HG02884 (cell line): Measurements from ENCODE around the gene ATP13A3.
"Not testable (repeated sequence)": the region's sequence is repeated elsewhere in the genome, so short reads cannot be mapped to it uniquely, and the experiment has no call there.

Experiments
- ATAC-seq: cut with Tn5 transposase; IDR thresholded peaks from one replicate; pipeline ENCODE4 v1.9.1; 2021; ENCODE audit warnings: mild to moderate bottlenecking, moderate library complexity; ENCODE audit not compliant: unreplicated experiment

The ATP13A3 gene

DNA sequence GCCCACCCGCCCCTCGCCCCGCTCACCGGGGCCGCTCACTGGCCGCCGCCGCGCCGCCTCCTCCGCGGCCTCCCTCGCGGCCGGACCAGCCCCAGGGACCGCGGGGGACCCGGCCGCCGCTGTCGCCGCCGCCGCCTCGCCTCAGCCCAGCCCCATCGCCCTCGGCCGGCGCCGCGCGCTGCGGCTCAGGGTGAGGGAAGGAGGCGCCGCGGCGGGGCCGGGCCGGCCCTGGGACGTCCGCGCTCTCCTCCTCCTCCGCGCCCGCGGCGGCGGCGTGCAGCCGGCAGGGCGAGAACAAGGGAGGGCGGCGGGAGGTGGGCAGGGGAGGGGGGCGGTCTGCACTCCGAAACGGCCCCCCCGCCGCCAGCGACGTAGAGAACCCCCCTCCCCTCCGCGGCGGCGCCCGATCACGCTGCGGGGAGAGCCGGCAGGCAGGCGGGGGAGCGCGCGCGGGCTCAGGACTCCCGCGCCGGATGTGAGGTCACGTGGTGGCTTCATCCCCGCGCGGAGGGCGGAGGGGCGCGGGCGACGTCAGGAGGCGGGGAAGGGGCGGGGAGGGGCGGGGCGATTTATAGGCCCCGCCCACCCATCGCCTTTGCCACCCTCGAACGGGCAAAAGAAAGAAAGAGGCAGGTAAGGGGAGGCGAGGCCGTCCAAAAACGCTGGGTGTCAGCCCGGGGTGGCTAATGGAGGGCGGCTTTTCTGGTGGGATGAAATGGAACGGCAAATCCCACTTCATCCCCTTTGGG is at the start of gene ATP13A3:
ATP13A3 (minus strand) TSS at position 463 of the 749 bp plus-strand sequence. CDS start 24,812 bp downstream, outside the sequence.
- peak; percentile 59 for ATAC-seq

DNA sequence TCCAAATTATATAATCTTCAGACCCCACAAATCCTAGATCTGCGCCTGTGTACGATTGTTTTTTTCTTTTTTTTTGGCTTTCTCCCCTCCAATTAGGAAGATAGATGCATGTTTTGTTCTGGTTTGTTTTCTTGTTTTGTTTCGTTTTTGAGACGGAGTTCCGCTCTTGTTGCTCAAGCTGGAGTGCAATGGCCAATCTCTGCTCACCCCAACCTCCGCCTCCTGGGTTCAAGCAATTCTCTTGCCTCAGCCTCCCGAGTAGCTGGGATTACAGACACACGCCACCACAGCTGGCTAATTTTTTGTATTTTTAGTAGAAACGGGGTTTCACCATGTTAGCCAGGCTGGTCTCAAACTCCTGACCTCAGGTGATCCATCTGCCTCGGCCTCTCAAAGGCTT is 48.4 kb upstream of the ATP13A3 start:
- ATAC-seq: not testable (repeated sequence)

DNA sequence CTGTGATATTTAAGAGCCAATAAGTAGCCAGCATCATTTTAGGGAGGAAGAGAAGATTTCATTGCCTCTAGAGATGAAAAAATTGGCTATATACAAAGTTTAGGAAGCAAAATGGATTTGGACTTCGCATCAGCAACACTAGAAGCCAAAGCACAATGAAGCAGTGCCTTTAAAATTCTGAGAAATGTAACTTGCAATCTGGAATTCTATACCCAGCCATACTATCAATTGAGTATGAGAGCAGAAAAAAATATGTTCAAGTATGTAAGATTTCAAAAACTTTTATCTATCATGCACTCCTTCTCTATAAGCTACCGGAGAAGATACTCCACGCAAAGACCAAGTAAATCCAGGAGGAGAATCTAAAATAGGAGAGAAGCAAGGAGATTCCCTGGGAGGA is 47.4 kb upstream of the ATP13A3 start:
- ATAC-seq: no peak

DNA sequence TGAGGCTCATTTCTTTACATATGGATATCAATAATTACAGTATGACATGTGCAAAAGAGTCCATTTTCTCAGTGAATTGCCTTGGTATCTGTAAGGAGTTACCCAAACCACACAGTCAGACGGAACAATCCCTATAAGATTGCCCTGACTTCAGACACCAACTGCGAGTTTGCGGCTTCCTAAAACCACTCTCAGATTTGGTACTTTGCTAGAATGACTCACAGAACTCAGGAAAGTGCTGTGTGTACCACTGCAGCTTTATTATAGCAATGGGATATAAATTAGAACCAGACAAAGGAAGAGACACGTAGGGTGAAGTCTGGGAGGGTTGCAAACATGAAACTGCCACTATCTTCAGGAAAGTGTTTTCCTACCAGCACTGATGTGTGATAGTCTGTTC is 45.8 kb upstream of the ATP13A3 start:
- no peak for ATAC-seq

DNA sequence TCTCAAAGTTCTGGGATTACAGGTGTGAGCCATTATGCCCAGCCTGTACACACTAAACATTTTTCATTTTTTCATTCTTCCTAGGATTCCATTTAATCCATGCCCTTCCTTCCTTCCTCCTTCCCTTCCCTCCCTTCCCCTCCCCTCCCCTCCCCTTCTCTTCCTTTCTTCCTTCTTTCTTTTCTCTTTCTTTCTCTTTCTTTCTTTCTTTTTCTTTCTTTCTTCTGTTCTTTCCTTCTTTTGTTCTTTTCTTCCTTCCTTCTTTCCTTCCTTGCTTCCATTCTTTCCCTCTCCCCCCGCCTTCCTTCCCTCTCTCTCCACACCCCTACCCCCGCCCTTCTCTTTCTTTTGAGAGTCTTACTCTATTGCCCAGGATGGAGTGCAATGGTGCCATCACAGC is 40.9 kb upstream of the ATP13A3 start:
- ATAC-seq: no peak

DNA sequence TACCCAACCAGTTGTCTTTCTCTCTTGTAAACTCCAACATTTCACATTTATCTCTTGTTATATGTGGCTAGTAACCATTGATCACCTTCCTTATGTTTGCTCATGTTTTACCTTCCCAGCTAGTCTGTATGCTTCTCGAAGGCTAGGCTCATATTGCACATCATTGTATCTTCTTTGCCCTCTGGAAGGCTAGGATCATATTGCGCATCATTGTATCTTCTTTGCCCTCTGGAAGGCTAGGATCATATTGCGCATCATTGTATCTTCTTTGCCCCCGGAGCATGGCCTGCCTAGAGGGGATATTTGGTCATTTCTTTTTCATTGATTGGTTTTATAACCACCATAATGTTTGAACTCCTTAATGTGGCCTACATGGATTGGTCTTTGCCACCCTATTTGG is 39.4 kb upstream of the ATP13A3 start:
- ATAC-seq: no peak

DNA sequence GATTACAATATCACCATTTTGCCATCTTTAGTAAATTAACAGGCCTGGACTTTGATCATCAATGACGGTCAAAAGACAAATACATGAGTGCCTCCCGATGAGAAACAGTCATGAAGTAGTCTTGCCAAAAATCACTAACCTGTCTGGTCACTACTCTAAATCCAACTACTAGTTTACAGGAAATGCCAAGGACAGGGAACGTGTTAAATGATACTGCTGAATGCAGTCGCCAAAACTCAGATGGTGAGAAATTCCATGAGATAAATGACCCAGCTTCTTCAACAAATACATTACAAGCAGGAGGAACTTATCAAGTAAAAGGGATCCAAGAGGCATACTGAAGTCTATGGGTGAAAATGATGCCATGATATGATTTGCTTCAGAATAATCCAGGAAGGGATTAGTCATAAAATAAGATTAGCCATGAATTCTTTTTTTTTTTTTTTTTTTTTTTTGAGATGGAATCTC is 35.8 kb upstream of the ATP13A3 start:
- ATAC-seq: no peak

DNA sequence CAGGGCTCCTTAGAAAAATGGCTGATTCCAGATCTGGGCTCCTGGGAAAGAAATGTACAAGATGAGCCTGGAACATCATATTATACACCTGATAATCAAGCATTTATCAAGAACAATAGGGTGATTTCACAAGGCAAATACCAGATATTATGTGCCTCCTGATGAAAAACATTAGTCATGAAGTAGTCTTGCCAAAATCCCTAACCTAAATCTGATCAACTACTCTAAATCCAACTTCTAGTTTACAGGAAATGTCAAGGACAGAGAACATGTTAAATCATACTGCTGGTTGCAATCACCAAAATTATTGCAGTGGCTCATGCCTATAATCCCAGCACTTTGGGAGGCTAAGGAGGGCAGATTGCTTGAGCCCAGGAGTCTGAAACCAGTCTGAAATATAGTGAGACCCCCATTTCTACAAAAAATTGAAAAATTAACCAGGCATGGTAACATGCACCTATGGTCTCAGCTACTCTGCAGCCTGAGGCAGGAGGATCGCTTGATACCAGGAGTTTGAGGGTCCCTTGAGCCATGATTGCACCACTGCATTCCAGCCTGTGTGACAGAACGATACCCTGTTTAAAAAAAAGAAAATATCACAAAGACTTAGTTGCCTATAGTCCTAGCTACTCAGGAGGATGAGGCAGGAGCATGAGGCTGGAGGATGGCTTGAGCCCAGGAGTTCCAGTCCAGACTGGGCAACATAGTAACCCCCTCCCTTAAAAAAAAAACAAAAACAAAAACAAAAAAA is 34.9 kb upstream of the ATP13A3 start:
- no peak for ATAC-seq

DNA sequence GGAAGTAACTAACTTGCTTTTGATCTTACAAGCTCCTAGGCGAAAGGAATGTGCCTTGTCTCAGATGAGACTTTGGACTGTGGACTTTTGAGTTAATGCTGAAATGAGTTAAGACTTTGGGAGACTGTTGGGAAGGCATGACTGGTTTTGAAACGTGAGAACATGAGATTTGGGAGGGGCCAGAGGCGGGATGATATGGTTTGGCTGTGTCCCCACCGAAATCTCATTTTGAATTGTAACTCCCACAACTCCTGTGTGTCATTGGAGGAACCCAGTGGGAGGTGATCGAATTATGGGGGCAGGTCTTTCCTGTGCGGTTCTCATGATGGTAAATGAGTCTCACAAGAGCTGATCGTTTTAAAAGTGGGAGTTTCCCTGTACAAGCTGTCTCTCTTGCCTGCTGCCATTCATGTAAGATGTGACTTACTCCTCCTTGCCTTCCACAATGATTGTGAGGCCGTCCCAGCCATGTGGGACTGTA is 33.9 kb upstream of the ATP13A3 start:
- ATAC-seq: not testable (repeated sequence)

DNA sequence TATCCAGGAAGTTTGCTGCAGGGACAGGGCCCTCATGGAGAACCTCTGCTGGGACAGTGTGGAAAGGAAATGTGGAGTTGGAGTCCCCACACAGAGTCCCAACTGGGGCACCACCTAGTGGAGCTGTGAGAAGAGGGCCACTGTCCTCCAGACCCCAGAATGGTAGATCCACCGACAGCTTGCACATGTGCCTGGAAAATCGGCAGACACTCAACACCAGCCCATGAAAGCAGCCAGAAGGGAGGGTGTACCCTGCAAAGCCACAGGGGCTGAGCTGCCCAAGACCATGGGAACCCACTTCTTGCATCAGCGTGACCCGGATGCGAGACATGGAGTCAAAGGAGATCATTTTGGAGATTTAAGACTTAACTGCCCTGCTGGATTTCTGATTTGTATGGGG is 33.4 kb upstream of the ATP13A3 start:
- not testable (repeated sequence) for ATAC-seq

DNA sequence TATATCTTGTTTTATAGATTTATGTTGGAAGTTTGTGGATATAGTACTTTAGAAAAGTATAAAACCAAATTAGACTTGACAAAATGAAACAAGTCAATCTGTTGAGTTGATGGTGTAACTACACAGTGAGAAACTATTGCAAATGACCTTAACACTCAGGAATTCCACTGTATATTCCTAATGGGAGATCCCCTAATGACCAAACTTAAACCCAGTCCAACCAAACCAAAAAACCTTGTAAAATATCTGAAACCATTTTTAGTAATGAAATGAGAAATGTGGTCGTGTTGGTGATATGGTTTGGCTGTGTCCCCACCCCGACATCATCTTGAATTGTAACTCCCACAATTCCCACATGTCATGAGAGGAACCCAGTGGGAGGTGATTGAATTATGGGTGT is 31.9 kb upstream of the ATP13A3 start:
- no peak for ATAC-seq

DNA sequence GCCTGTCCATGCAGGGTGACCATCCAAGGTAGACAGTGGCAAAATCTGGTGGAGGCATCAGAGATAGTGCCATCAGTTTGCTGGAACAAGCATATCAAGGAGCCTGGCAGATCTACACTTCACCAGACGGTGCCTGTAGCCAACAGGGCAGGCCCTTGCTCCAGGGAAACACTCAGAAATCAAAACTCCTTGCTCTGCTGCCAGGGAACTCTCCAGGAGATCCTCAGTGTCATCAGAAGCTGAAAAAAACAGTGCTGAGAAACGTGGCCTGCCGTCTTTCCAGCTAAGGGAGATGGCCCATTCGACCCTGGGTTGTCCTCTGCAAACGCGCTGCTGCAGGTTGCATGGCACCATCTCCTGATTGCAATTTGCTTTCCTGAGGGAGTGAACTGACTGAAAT is 30.5 kb upstream of the ATP13A3 start:
- no peak for ATAC-seq

DNA sequence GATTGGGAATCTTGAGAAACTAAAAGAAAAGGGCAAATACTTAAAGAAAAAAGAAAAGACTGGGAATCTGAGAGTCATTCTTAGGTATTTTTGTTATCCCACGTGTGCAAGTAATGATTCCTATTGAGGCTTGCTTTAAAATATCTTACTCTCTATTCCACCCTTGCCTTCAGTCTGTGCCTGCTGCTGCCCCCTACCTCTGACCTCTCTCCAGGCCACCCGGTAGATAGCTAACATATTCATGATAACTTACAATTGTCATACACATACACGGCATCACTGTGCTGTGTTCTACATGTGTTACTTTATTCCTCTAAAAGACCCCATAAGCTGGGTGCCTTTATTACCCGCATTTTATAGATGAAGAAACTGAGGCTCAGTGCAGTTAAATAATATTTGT is 27.8 kb upstream of the ATP13A3 start:
- ATAC-seq: no peak

DNA sequence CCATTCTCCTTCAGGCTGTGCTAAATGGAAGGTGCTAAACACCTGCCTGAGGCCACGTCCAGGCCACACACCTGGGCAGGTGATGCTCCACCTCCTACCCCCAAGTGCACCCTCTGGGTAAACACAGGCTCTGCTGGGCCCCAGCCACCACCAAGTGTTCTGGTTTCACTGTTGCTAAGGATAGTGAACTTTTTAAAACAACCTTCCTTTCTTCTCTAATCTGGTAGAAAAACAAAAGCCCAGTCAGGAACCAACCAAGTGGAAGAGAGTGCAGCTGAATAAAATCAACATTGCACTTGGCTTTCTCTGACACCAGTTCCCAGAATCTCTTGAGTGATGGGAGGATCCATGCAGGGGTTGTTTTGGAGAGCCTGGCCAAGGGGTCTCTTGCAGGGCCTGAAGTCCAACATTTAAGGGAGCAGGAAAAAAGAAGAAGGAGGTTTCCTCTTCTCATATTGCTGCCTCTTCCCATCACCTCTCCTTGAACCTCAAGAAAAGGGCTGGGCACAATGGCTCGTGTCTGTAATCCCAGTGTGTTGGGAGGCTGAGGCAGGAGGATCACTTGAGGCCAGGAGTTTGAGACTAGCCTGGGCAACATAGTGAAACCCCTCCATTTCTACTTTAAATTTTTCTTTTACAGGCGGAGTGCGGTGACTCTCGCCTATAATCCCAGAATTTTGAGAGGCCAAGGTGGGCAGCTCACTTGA is 26.2 kb upstream of the ATP13A3 start:
- ATAC-seq: no peak

DNA sequence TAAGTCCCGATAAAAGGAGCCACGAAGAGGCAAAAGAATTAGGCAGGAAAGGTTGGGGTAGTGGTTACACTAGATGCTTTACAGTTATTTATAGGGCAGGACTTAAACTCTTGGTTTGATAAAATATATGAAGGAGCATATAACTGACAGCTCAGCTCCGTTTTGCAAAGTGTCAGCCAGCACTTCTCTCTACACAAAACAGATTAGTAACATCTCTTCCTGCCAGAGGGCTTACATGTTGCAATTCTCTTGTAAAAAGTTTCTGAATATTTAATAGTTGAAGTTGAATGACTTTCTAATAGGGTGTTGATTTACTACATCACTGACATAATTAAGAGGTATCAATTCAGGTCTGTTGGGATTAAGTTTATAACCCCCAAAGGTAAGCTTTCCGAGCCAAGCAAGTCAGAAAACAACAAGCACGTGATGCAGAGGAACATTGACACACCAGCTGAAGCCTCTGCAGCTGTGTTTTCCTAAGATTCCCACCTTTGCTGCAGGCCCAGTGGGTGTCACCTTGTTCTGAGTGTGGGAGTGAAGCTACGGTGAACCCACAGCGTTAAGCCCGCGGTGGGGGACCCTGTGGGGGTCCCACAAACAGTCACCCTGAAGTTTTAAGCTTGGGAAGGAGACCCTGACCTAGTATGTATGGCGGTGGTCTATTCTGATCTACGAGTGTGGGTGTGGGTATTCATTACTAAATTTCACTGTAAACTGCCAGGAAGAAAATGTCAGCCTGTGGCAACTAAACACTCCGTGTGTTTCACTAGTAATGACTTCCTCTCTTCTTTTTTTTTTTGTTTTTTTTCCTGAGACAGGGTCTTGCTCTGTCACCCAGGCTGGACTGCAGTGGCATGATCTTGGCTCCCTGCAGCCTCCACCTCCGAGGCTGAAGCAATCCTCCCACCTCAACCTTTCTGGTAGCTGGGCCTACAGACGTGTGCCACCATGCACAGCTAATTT is 22.0 kb upstream of the ATP13A3 start:
- no peak for ATAC-seq

DNA sequence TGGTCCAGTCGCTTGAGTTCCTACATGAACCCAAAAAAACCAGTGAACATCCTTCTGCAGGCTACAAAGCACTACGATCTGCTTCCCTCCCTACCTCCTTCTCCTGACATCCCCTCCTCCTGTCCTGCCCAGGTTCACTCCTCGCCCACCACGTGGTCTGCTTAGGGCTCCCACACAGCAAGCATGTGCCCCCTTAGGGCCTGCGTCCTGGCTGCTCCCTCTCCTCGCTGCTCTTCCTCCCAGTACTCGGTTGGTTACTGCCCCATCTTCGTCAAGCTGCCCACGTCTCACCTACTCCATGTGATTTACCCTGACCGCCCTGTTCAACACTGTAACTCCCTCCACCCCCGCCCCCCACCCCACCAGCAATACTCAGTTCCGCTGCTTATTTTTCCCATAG is 20.8 kb upstream of the ATP13A3 start:
- no peak for ATAC-seq

DNA sequence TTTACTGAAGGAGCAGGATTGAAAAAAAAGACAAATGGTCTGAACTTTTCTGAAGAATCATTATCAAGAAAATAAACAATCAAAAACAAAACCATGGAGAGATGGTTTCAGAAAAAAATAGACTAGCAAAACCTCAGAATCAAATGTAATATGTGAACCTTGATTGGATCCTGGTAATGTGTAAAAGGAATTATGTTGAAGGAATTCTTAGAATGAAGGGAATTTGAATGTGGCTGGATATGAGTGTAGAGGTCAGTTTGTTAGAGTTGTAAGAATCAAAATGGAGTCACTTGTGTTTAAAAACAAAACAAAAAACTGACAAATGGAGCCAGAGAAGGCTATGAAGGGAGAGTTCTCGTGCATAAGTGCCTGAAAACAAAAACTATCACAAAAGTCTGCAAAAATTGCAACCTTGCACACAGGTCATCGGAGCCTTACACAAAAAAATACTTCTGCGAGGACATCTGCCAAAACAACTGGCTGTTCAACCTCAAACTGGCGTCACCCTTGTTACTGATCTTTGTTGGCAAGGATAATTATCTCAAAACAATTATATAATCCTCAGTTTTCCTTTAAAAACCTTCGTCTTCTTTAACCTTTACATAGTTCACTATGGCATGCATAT is 19.1 kb upstream of the ATP13A3 start:
- ATAC-seq: no peak

DNA sequence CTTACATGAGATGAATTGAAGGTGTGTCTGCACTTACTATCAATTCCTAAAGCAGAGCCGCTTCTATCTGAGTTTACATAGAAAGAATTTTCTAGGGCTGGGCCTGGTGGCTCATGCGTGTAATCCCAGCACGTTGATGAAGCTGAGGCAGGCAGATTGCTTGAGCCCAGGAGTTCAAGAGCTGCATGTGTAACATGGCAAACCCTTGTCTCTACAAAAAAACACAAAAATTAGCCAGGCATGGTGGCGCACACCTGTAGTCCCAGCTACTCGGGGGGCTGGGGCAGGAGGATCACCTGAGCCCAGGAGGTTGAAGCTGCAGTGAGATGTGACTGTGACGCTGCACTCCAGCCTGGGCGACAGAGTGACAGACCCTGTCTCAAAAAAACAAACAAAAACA is 18.1 kb upstream of the ATP13A3 start:
- no peak for ATAC-seq

DNA sequence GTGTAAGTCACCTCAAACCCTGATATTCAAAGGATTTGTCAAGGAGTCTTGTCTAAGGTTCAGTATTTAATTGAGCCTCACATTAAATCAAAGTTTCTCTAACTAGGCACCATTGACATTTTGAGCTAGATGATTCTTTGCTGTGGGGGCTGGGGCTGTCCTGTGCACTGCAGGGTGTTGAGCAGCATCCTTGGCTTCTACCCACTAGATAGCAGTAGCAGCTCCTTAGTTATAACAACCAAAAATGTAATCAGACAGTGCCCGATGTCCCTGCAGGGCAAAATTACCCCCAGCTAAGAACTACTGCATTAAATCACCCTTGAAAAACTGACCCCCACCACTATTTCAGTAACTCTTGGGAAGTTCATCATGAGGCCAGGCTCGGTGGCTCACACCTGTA is 17.3 kb upstream of the ATP13A3 start:
- no peak for ATAC-seq

DNA sequence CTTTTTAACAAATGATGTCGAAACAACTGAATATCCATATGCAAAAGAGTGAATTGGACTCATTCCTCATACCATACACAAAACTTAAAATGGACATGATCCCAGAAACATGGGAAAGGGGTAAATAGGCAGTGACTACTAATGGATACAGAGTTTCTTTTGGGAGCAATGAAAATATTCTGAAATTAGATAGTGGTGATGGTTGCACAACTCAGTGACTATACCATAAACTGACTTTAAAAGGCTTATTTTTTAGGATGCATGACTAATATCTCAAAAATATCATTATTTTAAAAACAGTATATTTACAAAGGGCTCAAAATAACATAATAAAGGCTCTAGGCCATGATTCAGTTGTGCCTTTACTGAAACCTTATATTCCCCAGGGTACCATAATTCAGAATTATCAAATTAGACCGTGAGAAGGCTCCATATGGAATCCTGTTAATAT is 16.3 kb upstream of the ATP13A3 start:
- ATAC-seq: no peak
